WTC11 (cell line): ENCODE data around the gene YTHDC1.

ENCODE experiments used
- CBFB ChIP-seq: sonication (generic); formaldehyde crosslinking; IDR thresholded peaks from 2 replicates; pipeline ENCODE4 v1.8.1; 2022; ENCODE audit warnings: mild to moderate bottlenecking, low read depth, missing genetic modification reagents
- CREM ChIP-seq: sonication (generic); formaldehyde crosslinking; IDR thresholded peaks from 2 replicates; pipeline ENCODE4 v1.8.1; 2022; ENCODE audit warnings: mild to moderate bottlenecking, missing genetic modification reagents, moderate library complexity
- CTCF ChIP-seq: fragments of 200-600 bp; IDR thresholded peaks from 2 replicates; pipeline ENCODE4 v1.8.0; 2022; ENCODE audit warnings: antibody characterized with exemption
- SP1 ChIP-seq: sonication (generic); formaldehyde crosslinking; conservative IDR thresholded peaks from 2 replicates; pipeline ENCODE4 v1.8.1; 2022; ENCODE audit warnings: missing genetic modification reagents

- no peak for TF ChIP-seq CREM (CRISPR knock-in tag)
- TF ChIP-seq SP1: no peak
- TF ChIP-seq CTCF: no peak
- TF ChIP-seq CBFB (CRISPR knock-in tag): no peak
Observed at GRCh38 chr4:68390205-68390935, 40.5 kb upstream of the YTHDC1 start.
